HG03571 (cell line): ENCODE results near the gene FTO.

Experiments
- ATAC-seq: cut with Tn5 transposase; IDR thresholded peaks from one replicate; pipeline ENCODE4 v1.9.1; 2021; ENCODE audit not compliant: unreplicated experiment

FTO gene

GRCh38 chr16:53781023-53781605, 77.2 kb downstream of the FTO start:
- no peak for ATAC-seq

DNA sequence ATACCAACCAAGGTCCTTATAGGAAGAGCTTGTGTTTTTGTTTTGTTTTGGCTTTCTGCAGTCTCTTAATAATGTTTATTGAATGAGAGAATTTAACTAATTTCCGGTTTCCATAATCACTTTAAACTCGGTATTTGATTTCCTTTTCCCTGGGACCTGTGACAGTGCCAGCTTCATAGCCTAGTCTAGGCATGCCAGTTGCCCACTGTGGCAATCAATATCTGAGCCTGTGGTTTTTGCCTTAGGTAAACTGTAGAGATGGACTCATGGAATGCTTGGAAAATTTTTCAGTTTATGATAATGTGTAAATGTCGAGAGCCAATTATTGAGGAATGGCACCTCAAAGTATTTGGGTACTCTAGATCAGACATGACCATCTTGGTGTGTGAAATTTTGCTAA, 78.2 kb downstream of the FTO start:
- no peak for ATAC-seq

GRCh38 chr16:53784291-53784690, 80.3 kb downstream of the FTO start:
- ATAC-seq = no peak

DNA sequence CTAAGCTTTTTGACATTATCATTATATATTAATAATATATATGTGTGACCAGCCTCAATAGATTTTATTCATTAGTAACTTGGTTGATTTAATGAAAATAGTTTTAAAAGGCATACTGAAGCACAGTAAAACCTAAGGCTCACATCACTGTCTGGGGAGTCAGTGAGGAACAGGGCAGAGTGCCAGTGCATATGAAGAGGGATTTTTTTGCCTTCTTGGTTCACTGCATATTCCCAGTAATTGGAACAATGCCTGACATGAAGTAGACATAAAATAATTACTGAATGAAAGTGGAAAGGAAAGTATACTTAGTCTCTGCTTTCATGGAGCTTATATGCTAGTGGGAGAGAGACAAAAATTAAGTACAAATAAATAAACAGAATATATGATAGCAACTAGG, 81.1 kb downstream of the FTO start:
- ATAC-seq = no peak

DNA sequence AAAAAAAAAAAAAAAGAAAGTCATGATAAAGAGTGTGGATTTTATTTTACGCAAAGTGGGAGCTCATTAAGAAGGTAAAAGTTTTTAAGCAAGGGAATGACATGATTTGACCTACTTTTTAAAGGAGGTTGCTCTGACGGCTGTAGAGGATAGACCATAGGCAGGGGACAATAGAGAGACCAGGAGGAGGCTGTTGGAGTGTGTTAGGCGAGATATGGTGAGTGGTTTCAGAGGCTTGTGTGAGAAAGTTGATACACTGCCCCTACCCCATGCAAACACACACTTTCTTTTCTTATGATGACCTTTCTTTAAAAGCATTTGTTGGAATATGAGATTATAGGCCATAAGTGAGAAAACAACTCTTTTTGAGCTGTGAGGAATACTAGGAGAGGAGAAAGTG, 82.0 kb downstream of the FTO start:
- no peak for ATAC-seq

DNA sequence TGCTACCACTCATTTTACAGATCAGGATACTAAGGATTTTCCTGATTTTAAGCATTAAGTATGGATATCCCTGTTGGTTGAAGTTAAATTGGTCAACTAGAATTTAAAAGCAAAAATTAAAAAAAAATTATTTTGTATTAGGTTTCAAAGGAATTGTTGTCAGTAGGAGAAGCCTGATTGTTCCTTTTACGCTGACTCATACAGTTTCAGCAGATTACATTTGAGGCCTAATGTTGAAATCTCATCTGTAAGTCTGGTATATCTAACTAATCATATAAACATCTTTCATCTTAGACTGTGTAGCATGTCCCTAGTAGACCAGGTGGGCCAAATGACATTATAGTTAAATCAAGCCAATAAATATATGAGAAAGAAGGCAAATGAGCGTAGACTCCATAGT, 83.5 kb downstream of the FTO start:
- no peak for ATAC-seq

GRCh38 chr16:53789137-53789536, 85.2 kb downstream of the FTO start:
- ATAC-seq = no peak

- no peak for ATAC-seq
Measured at GRCh38 chr16:53792161-53792951, 88.4 kb downstream of the FTO start.

DNA sequence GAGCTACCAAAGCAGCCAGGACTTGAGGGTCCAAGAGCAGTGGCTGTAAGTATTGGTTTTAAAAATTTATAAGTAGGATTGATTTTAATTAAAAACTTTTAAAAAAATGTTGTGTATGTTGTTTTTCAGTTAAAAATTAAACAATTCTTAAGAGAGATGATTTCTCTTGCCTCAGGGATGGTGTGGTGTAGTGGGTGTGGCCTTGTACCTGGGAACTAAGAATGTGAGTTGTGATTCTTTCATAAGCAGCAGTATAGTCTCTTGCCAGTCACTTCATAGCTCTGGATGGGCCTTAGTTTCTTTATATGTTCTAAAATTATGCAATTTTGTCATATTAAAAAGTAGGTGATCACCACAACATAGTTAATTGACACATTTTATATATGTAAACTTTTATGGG, 99.5 kb downstream of the FTO start:
- ATAC-seq = no peak

DNA sequence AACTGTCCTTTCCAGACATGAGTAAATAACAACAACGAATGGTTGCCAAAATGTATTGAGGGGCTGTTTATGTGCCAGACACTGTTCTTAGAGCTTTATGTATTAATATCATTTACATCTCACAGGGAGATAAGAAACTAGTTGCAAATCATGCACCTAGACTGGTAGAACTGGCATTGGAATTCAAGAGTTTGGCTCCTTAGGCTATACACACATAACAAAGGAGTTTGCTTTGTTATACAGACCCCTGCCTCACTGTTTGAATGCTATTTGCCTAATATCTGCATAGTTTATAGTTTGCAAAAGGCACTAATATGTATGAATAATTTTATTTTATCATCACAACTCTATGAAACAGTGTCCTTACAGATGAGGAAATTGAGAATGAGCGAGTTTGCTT, 100.0 kb downstream of the FTO start:
- no peak for ATAC-seq

GRCh38 chr16:53804467-53804866, 100.5 kb downstream of the FTO start:
- no peak for ATAC-seq

- no peak for ATAC-seq
Measured at GRCh38 chr16:53805113-53805512, 101.2 kb downstream of the FTO start.

DNA sequence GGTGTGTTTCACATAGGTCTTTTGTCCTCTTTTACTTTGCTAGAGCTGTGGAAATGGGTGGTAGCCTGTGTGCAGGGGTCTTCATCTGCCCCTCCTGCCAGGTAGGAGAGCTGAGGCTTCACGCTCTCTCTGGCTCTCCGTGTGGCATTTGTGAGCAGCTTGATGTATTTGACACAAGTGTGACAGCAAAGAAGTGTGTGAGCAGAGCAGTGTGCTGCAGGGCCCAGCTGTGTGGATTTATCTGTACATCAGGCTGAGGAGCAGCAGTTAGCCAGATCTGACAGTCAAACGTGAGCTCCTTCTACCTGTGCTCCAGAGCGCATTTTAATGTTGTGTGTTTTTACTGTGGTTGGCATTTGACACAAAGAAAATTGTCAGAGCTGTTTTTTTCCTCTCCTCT, 101.8 kb downstream of the FTO start:
- no peak for ATAC-seq

DNA sequence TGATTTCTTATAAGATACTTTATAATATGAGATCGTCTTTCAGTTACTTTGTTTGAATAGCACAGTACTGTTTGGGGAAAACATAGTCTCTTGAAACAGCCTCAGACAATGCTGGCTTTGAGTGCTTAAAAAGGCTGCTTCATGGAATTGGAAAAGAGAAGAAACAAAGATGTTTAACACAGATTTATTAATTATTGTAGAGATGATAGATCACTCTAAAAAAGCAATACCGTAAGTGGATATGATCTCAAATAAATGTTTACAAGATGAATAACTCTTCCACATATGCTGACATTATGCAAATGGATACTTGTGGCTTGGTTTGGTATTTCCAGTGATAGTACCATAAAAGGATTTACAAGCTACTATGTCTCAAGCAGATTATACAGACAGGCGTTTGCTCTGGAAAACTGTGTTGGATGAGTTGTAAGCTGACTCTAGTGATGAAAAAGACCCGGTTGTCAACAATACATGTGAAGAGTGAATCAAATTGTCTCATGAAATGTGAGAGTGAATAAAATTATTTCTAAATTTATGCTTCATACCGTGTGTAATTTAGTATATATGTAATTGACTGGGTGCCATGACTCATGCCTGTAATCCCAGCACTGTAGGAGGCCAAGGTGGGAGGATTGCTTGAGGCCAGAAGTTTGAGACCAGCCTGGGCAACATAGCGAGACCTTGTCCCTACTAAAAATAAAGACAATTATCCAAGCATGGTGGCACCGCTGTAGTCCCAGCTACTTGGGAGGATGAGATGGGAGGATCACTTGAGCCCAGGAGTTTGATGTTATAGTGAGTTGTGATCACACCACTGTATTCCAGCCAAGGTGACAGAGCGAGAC, 105.4 kb downstream of the FTO start:
- no peak for ATAC-seq

DNA sequence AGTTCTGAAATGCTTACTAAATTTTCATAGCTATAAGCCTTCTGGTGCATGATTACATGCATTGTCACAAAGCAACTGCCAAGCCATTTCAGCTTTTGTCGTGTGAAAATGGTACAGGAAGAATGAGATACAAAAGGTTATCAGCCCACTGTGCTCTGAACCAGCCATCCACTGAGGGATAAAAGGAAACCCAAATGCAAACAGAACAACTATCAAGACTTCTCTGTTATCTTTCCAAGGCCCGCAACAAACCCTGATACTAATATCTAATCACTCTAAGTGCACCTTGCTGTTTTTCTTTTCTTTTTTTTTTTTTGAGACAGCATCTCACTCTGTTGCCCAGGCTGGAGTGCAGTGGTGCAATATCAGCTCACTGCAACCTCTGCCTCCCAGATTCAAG, 109.0 kb downstream of the FTO start:
- no peak for ATAC-seq

- ATAC-seq = no peak
Measured at GRCh38 chr16:53814801-53815200, 110.8 kb downstream of the FTO start.

DNA sequence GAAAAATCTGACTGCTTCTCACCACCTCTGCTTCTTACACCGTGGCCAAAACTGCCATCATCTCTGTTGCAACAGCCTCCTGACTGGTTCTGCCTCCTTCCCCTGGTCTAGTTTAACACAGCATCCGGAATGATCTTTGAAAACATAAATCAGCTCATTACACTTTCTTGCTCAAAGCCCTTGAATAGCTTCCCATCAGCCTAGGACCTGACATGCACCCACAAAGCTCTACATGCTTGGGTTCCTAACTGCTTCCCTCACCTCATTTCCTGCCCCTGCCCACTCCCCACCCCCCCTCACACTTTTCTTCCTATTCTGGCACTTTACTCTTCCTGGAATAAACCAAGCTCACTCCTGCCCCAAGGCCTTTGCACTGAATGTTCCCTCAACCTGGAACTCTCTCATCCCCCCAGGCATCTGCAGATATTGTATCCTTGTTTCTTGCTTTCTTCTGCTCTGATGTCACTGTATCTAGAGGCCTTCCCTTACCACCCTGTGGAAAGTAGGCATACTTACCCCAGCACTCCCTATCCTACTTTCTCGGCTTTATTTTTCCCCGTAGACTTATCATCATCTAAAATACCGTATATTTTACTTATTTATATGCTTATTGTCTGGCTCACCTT, 112.4 kb downstream of the FTO start:
- ATAC-seq = no peak

DNA sequence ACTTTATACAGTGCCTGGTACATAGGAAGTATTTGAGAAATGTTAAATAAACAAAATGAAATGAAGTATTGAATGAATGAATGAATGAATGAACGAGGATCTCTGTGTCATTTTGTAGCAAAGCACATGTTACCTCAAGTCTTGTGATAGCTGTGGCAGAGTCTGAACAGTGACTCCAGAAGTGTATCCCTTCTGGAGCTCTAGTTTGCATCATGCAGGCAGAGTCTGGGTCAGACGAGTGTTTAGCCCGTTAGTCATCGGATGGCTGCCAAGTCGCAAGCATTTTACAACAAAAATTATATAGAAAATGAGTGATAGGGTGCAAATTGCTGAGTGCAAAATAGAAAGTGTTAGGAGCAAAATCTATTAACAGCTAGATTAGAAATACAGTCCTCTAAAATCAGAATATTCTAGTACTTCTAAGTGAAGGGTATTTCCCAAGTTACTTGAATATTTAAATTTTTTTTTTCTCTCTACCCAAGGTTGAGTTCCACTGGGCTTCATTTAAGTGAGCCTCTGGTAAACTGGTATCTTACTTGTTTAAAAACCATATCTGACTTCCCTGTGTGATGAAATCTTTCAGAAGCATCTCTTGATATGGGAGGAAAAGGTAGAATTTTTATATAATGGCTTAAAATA, 113.3 kb downstream of the FTO start:
- ATAC-seq = no peak

DNA sequence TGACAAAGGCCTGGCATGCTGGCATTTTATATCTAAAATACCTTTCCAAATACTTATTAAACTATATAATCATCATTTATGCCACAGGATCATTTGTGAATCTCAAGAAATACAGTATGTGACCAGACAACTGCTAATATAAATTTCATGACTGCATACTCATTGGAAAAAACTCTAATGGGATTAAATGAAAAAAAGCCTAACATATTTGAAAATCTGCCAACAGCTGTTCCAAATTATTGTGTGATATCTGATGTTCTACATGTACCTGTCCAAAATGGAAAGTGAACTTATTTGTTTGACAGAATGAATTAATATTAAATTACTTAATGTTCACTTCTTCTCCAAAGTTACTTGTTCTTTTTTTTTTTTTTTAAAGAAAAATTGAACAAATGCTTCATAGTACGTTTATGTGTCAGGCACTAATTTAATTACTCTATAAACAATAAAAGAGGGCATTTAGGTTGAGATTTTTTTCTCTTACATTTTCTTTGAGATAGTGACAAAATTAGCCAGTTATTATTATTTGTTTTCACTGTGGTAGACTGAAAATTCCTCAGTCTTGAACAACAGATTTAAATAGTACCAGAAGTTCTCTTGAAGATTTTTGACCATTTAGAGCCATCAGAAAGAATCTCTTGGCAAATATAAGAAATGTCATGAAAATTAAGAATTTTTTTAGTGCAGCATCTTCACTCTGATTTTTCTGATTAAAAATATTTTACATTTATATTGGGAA, 114.0 kb downstream of the FTO start:
- ATAC-seq = no peak

DNA sequence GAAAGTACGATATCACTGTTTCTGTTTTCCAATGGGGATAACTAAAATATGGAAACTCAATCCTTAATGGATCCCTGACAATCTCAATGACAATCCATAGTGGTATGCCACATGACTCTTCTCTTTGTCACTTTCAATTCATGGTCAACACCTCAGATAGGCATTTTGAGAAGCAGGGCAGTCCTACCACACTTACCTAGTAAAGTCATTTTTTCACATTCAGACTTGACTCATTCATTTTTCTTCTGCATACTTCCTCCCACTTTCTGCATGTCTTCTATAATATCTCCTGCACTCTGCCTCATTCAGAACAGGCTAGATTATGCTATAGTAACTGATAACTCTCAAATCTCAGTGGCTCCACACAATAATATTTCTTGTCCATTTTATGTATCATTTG, 117.5 kb downstream of the FTO start:
- ATAC-seq = no peak
